HG02884 (cell line): Measurements from ENCODE around the gene NOD2.

Experiments used
- ATAC-seq: cut with Tn5 transposase; IDR thresholded peaks from one replicate; pipeline ENCODE4 v1.9.1; 2021; ENCODE audit warnings: mild to moderate bottlenecking, moderate library complexity; ENCODE audit not compliant: unreplicated experiment

NOD2 gene

DNA sequence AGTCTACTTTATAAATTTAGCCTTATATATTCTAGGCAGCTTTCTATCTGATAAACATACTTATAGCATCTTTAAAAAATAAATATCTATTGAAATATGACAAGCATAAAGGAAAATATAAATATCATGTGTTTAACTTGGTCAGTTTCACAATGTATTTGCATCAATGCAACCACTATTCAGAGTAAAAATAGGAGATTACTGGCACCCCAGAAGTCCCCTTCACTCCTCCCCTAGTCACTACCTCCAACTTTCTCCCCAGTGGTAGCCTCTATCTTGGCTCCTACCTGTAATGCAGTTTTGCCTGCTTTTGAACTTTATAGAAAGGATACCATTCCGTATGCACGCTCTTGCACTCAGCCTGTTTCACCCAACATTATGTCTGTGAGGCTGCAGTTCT is 3.2 kb upstream of the NOD2 start:
- no peak for ATAC-seq

DNA sequence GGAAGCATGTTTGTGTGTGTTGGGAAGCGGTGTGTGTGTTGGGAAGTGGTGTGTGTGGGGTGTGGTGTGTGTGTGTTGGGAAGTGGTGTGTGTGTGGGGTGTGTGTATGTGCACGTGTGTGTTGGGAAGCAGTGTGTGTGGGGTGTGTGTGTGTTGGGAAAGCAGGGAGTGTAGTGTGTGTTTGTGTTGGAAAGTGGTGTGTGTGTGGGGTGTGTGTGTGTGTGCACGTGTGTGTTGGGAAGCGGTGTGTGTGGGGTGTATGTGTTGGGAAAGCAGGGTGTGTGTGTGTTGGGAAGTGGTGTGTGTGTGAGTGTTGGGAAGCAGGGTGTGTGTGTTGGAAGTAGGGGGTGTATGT is 785 bp upstream of the NOD2 start:
- ATAC-seq = no peak

DNA sequence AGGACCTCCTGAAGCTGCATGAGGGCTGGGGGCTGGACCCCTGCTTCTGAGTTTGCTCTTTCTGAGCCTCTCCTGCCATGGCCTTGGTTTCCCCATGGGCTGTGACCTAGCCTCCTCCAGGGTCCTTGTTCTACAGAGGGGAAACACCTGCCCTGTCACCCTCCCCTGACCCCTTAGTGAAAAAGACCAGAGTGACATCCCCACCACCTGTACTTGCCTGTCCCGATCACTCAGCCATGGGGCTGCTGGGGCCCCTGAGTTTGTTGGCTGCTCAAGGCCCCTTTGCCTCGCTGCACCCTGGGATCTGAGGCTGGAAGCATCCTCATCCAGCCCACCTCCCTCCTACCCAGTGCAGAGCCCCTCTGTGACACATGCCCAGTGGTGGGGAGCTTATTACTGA is 800 bp downstream of the NOD2 start:
- ATAC-seq = no peak

DNA sequence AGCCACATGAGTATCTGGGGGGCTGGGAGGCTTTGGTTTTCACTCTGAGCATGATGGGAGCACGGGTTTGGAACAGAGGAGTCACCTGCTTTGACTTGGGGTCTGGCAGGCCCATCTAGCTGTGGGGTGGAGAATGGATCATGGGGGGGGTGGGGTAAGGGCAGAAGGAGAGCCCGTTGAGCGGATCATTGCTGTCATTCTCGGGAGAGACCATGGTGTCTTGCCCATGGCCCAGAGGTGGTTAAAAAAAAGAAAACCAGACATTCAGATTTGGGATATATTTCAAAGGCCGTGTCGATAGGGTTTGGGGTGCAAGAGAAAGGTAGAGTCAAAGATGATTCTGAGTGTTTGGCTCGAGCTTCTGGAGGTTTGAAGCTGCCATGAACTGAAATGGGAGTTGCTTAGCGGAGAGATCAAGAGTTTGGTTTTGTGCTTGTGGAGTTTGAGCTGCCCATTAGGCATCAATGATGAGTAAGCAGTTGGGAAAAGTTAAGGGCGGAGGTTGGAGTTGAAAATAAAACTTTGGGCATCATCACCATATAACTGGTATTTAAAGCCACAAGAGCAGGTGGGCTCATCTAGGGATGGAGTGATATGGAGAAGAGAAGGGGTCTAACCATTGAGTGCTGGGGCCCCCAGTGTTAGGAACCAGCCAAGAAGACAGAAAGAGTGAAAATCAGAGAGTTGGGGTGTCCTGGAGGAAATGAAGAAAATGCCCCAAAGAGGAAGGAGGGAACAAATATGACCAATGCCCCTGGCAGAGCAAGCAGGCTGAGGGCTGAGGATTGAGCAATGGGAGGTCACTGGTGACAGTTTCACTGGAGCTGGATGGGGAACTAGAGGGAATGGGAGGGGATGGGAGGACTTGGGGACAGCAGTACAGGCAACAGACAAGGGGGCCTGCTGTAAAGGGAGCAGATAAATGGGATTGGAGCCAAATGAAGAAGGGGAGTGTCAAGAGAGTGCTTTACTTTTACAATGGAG is 1.9 kb downstream of the NOD2 start:
- no peak for ATAC-seq

DNA sequence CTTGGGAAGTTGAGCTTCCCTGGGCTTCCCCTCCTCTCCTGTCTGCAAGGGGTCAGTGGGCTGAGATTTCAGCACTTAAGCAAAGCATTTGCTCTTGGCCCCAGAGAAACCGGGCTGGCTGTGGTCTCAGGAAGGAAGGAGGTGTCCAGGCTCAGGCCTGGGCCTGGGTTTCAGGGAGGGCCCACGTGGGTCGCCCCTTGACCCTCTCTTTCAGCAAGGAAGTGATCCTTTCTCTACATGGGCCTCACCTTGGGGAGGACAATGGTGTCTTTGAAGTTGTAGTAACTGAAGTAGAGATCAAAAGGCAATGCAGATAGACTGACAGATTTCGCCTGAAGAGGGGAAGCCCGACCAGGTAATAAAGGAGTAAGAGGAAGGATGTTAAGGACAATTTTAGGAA is 2.7 kb downstream of the NOD2 start:
- ATAC-seq = no peak

DNA sequence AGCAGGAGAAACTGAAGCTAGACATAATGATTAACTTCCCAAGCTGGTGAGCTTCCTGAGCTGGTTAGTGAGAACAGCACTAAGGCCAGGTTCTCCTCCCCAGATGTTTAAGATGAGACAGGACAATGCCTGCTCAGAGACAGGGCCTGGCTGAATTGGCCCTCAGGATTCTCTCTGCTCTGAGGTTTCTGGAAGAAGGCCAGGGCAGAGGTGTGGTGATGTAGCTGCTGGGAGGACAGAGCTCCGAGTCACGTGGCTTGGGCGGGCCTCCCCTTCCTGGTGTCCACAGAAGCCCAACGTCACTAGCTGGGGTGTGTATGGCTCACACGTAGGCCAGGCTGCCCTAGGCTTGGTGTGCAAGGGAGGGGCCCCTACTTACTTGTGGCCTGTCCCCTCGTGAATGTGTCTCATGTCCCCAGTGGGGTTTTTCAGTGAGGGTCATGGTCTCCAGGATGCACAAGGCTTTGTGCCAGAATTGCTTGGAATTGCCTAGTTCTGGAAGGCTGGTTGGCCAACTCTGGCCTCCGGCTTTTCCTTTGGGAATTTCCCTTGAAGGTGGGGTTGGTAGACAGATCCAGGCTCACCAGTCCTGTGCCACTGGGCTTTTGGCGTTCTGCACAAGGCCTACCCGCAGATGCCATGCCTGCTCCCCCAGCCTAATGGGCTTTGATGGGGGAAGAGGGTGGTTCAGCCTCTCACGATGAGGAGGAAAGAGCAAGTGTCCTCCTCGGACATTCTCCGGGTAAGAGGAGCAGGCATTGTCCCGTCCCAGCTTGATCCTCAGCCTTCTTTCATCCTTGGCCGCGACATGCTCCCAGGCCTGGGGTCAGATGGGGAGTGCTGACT is 3.4 kb downstream of the NOD2 start:
- no peak for ATAC-seq

DNA sequence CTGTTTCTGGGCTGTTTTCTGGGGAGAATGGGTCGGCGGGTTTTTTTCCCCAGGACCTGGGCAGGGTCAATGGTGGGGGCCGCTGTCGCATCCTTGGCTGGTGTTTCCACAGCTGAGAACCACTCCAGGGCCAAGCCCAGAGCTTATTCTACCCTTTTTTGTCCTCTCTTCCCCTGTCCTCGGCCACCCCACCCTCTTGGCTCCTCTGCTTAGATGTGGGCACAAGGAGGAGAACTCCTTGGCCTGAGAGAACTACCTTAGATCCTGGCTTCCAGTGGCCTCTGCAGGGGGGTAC is 4.0 kb downstream of the NOD2 start:
- no peak for ATAC-seq

DNA sequence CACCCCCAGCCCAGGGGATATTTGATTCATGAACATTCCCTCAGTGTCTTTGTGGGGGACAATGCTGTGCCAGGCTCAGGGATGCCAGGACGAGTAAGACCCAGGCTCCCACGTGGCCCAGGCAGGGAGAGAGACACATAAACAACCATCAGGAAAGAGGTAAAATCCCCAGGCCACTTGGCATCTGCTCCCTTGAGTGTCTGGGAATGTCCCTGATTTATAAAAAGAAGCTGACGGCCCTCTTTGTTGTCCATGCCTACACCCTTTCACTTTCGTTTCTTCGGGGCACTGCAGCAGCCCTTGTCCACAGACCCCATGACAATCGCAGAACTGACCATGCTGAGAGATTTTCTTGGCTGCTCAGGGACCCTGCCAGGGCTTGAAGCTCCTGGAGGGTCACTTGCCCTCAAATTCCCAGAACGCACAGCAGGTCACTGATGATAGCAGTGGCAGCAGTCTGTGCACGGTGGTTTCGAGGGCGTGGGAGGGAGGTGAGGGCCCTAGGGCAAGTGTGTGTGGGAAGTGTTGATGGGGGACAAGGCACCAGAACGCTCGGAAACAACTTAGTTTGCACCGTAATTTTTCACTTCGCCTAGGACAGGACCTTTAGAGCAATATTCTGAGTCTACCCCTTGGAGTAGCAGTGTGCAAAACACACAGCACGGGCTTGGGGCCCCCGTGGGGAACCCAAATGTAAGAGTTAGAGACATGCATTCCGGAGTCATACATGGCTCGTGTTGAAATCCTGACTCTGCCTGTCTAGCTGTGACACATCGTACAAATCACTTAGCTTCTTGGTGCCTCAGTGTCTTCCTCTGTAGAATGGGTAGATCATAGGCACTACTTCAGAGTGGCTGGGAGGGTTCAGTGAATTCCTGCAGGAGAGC is 4.7 kb downstream of the NOD2 start:
- ATAC-seq = peak; percentile 55

DNA sequence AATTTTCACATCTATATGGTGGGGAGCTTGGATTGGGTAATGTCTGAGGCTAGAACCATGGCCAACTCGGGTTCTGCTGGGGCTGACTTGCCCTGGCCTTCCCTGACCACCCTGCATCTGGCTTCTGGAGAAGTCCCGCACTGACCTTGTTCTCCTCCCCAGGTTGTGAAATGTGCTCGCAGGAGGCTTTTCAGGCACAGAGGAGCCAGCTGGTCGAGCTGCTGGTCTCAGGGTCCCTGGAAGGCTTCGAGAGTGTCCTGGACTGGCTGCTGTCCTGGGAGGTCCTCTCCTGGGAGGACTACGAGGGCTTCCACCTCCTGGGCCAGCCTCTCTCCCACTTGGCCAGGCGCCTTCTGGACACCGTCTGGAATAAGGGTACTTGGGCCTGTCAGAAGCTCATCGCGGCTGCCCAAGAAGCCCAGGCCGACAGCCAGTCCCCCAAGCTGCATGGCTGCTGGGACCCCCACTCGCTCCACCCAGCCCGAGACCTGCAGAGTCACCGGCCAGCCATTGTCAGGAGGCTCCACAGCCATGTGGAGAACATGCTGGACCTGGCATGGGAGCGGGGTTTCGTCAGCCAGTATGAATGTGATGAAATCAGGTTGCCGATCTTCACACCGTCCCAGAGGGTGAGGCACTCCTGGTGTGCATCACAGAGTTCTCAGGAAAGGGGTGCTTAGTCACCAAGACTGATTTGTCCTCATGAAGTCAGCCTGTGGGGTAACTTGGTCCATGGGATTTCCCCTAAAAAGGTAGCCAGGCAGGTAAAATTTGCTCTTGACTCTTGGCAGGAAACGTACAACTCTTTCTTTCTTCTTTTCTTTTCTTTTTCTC is 6.1 kb downstream of the NOD2 start:
- no peak for ATAC-seq

DNA sequence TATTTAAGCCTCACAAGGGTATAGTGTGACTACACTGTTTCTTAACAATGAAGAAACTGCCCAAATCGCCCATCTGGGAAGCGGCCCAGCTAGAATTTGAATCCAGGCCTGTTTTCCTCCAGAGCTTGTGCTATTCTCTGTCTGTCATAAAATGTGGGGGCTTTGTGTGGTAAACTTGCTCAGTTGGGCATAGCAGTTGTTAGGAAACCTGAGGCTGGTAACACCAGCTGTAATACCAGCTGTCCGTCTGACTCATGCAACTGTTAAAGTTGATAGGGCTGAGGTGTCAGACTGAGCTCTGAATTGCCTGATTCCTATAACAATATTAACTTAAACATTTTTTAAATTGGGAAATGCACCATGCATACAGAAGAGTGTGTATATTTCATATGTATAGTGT is 9.3 kb downstream of the NOD2 start:
- no peak for ATAC-seq

DNA sequence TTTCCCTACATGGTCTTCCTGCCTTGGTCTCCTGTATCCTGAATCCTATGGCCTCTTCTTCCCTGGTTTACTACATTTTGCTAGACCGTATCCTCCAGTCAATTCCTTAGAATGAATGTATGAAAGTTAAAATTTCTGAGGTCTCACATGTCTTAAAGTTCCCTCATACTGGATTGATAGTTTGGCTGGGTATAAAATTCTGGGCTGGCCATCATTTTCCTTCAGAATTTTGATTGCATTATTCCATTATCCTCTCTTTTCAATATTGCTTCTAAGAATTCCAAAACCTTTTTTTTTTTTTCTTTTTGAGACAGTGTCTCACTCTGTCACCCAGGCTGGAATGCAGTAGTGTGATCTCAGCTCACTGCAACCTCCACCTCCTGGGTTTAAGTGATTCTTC is 10.8 kb downstream of the NOD2 start:
- no peak for ATAC-seq

DNA sequence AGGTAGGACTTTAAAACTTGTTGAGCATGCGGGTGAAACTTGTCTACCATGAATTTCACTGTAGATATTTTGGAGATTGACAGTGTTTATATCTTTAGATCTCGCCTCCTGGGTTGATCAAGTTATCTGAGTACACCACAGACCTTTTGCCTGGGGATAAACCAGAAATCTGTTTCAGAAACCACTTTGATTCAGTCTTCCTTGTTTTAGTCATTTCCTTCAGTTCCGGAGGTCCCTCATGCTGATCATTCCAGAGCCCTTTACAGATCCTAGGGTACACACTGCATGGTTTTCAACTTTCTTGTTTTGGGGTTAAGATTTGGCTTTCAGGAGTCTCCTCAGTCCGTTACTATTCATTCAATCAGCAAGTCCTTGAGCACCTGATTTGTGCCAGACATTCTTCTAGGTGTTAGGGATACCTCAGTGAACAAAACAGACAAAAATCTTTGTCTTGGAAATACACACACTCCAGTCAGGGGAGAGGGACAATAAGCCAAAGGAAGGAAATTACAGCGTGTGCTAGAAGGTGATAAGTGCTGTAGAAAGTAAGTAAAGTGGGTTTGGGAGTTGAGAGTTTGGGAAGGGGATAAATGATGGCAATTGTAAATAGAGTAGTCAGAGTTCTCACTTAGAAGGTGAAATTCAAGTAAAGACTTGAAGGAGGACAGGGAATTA is 12.2 kb downstream of the NOD2 start:
- no peak for ATAC-seq

DNA sequence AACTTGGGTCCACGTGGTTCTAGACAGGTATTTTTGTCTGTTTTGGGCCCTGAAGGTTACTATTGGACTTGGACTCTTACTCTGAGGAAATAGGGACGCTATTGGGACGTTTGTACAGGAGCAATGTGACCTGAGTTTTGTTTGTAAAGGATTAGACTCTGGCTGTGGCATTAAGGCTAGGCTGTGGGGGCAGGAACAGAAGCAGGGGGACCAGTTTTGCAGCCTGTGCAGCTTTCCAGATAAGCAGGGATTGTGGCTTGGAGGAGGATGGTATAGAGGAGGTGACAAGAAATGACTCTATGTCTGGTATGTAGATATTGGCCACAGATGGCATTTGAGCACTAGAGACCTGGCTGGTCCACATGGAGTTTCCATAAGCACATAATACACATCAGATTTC is 12.8 kb downstream of the NOD2 start:
- no peak for ATAC-seq

DNA sequence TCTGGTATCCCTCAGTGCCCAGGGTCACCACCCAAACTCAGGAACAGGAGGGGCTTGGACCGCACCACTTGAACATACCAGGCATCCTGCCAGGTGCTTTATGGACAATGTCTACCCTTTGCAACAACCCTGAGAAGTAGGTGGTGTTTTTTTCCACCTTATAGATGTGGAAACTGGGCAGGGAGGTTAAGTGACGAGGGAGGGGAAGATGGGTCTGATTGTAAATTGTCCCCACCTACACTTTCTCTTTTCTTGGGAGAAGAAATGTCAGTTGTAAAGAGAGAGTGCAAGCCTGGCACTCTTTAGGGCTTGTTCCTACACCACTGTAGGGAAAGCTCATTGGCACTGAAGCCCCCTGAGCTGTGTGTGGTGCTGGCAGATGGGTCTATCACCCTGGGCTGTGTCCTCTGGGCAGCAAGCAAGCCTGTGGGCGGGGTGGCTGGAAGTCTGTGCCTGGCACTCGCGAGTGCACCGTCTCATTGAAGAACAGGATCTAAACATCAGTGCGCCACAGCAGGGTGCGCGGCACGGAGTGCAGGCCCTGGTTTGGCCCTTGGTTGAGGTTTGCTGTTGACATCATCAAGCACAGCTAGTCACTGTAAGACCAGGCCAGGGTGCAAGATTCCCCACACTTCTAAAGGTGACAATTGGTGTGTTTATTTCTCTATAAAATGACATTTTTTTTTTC is 15.1 kb downstream of the NOD2 start:
- no peak for ATAC-seq

DNA sequence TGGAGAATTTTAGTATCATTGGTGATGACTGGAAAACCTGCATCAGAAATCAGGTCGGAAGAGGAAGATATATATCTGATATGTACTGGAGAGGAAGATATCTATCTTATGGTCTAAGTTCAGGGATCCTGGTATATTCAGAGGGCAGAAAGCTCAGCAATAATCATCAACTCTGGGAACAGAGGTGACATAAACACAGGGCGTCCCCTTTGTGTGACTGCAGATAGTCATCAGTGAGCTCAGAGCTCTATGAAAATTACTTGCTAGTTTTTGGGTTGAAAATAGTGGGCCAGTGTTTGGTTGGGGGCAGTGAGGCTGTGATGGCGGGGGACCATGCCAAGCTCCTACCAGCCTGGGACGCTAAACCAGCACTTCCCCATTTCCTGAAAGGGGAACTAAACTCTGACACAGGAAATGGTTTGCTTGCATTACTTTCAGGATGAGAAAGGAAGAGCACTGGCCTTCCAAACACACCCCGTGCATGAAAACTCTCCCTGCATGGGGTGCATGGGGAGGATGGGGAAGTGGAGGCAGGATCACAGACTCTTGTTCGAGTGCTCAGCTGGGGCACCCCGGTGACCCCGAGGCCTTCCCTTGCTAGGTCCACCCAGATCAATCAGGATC is 15.8 kb downstream of the NOD2 start:
- ATAC-seq = no peak

DNA sequence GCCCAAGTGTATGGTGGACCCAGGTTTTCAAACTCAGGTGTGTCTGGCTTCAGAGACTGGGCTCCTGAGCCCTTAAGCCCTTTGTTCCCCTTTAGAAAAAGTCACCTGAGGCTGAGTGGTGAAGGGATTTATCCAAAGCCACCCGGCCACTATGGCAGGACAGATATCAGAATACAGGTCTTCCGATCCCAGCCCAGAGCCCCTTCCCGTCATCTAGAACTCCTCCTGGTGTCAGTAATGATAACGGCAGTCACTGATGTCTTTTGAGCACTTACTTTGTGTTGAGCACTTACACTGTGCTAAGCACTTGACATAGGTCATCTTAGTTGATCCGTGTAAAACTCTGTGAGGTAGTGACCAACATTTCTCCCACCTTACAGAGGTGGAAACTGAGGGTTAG is 16.6 kb downstream of the NOD2 start:
- ATAC-seq = no peak

DNA sequence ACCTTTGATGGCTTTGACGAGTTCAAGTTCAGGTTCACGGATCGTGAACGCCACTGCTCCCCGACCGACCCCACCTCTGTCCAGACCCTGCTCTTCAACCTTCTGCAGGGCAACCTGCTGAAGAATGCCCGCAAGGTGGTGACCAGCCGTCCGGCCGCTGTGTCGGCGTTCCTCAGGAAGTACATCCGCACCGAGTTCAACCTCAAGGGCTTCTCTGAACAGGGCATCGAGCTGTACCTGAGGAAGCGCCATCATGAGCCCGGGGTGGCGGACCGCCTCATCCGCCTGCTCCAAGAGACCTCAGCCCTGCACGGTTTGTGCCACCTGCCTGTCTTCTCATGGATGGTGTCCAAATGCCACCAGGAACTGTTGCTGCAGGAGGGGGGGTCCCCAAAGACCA is 17.6 kb downstream of the NOD2 start:
- ATAC-seq = no peak

DNA sequence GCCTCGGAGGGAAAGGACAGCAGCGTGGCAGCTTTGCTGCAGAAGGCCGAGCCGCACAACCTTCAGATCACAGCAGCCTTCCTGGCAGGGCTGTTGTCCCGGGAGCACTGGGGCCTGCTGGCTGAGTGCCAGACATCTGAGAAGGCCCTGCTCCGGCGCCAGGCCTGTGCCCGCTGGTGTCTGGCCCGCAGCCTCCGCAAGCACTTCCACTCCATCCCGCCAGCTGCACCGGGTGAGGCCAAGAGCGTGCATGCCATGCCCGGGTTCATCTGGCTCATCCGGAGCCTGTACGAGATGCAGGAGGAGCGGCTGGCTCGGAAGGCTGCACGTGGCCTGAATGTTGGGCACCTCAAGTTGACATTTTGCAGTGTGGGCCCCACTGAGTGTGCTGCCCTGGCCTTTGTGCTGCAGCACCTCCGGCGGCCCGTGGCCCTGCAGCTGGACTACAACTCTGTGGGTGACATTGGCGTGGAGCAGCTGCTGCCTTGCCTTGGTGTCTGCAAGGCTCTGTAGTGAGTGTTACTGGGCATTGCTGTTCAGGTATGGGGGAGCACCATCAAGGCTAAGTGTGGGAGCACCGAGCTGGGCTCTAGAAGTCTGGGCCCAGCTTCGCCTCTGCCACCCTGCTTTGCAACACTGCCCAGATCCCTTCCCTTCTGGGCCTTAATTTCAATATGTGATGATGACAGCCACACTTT is 18.6 kb downstream of the NOD2 start:
- ATAC-seq = no peak
